H1 (cell line): Measurements from ENCODE around the gene DGKI. TPM values are rescaled to one million over a fixed set of nuclear protein-coding genes. Genes with fewer than 3 reads are reported as not detected.

Experiments used
- CTCF ChIA-PET: fragments of 300-600 bp; sonication (Branson Sonifier 250); formaldehyde crosslinking; loops from one replicate; lab custom pipeline; 2021; ENCODE audit not compliant: partially characterized antibody; lab: Charles Lee
- POLR2A ChIA-PET: fragments of 300-600 bp; sonication (Branson Sonifier 250); formaldehyde crosslinking; loops from one replicate; lab custom pipeline; 2021; ENCODE audit warnings: inconsistent platforms; ENCODE audit not compliant: partially characterized antibody; lab: Charles Lee
- DNase-seq, 2 experiments: peaks; one replicate each; pipeline versions ENCODE4 v3.0.0 to v3.0.0-alpha.2; 2010 to 2022; ENCODE audit warnings: low spot score in 2 of 2, low read depth in 1 of 2, mixed read lengths in 1 of 2
- FAIRE-seq: peaks from 2 replicates; lab custom pipeline; 2011; peaks lifted over from hg19 to GRCh38; lab: Jason Lieb, UNC
- H2AFZ ChIP-seq: 2 replicates; pipeline ENCODE4 v1.8.1; 2012; ENCODE audit warnings: low read length, inconsistent platforms
- H2AK5ac ChIP-seq: 2 replicates; pipeline ENCODE4 v1.6.1; 2013; ENCODE audit warnings: low read depth, low read length
- H2BK120ac ChIP-seq: replicated peaks from 2 replicates; pipeline ENCODE3; 2013; ENCODE audit warnings: low read depth, low read length, inconsistent platforms
- H2BK12ac ChIP-seq: 2 replicates; pipeline ENCODE4 v1.6.1; 2013; ENCODE audit warnings: low read depth, low read length
- H2BK15ac ChIP-seq: 2 replicates; pipeline ENCODE4 v1.6.1; 2013; ENCODE audit warnings: low read length
- H2BK20ac ChIP-seq: 2 replicates; pipeline ENCODE4 v1.6.1; 2013; ENCODE audit warnings: low read length
- H2BK5ac ChIP-seq: 2 replicates; pipeline ENCODE4 v1.6.1; 2013; ENCODE audit warnings: low read depth, low read length
- H3K14ac ChIP-seq: 2 replicates; pipeline ENCODE4 v1.6.1; 2013; ENCODE audit warnings: inconsistent platforms; ENCODE audit not compliant: insufficient read length
- H3K18ac ChIP-seq: 2 replicates; pipeline ENCODE4 v1.6.1; 2013; ENCODE audit warnings: low read length; ENCODE audit errors: extremely low read depth
- H3K23ac ChIP-seq: 2 replicates; pipeline ENCODE4 v1.6.1; 2013; ENCODE audit warnings: inconsistent platforms; ENCODE audit not compliant: insufficient read length
- H3K23me2 ChIP-seq: 2 replicates; pipeline ENCODE4 v1.6.1; 2013; ENCODE audit warnings: low read depth, low read length
- H3K27ac ChIP-seq: 2 replicates; pipeline ENCODE4 v1.6.1; 2011; ENCODE audit warnings: low read depth, low read length, inconsistent platforms
- H3K27me3 ChIP-seq, 4 experiments: replicated peaks in 1 of 4; 1 replicate in 1 of 4; 2 replicates in 3 of 4; pipeline versions ENCODE4 v1.6.1 to v1.8.1; 2011 to 2013; ENCODE audit warnings: low read length in 3 of 4, mild to moderate bottlenecking in 3 of 4, inconsistent platforms in 2 of 4, mixed read lengths in 2 of 4, moderate library complexity in 1 of 4; ENCODE audit not compliant: control insufficient read depth in 3 of 4, insufficient read depth in 3 of 4; ENCODE audit errors: extremely low read depth in 1 of 4
- H3K36me3 ChIP-seq, 4 experiments: 2 replicates each; pipeline versions ENCODE4 v1.6.1 to v1.8.1; 2011 to 2013; ENCODE audit warnings: mild to moderate bottlenecking in 4 of 4, low read length in 3 of 4, moderate library complexity in 2 of 4, control low read depth in 1 of 4, inconsistent platforms in 1 of 4; ENCODE audit not compliant: insufficient read depth in 4 of 4, control insufficient read depth in 2 of 4
- H3K4ac ChIP-seq: replicated peaks from 2 replicates; pipeline ENCODE3; 2013; ENCODE audit warnings: low read length, low read depth, mixed read lengths, inconsistent platforms; ENCODE audit not compliant: insufficient read length
- H3K4me1 ChIP-seq, 4 experiments: replicated peaks in 1 of 4; 1 replicate in 1 of 4; 2 replicates in 3 of 4; pipeline versions ENCODE4 v1.6.1 to v1.8.1; 2011 to 2013; ENCODE audit warnings: low read length in 3 of 4, inconsistent platforms in 2 of 4, mixed read lengths in 1 of 4; ENCODE audit not compliant: insufficient read depth in 4 of 4, control insufficient read depth in 3 of 4
- H3K4me2 ChIP-seq, 2 experiments: 2 replicates each; pipeline versions ENCODE4 v1.6.1 to v1.8.1; 2011 to 2013; ENCODE audit warnings: low read depth in 2 of 2, low read length in 2 of 2, control low read depth in 1 of 2, inconsistent platforms in 1 of 2, mild to moderate bottlenecking in 1 of 2; ENCODE audit not compliant: insufficient read depth in 1 of 2
- H3K4me3 ChIP-seq, 4 experiments: fragments of 200-600, 300-600 bp in 1 of 4; sonication (generic), shearing (Covaris generic), sonication (Bioruptor Twin) in 1 of 4; 2 replicates each; pipeline versions ENCODE4 v1.5.1 to v1.8.1; 2011 to 2016; ENCODE audit warnings: low read length in 4 of 4, low read depth in 3 of 4, control low read depth in 2 of 4, inconsistent platforms in 2 of 4, mild to moderate bottlenecking in 2 of 4, mixed read lengths in 1 of 4, moderate library complexity in 1 of 4; ENCODE audit not compliant: insufficient read depth in 2 of 4; ENCODE audit errors: extremely low read depth in 1 of 4
- H3K56ac ChIP-seq: replicated peaks from 2 replicates; pipeline ENCODE3; 2013; ENCODE audit warnings: low read depth, mild to moderate bottlenecking, mixed read lengths, low read length, inconsistent platforms; ENCODE audit not compliant: insufficient read length
- H3K79me1 ChIP-seq: 2 replicates; pipeline ENCODE4 v1.6.1; 2013; ENCODE audit warnings: low read depth, low read length, control low read depth
- H3K79me2 ChIP-seq, 2 experiments: 2 replicates each; pipeline versions ENCODE4 v1.6.1 to v1.8.1; 2012 to 2013; ENCODE audit warnings: low read length in 2 of 2, mild to moderate bottlenecking in 2 of 2, inconsistent platforms in 1 of 2; ENCODE audit not compliant: insufficient read depth in 2 of 2, control insufficient read depth in 1 of 2
- H3K9ac ChIP-seq, 4 experiments: replicated peaks in 1 of 4; 1 replicate in 1 of 4; 2 replicates in 3 of 4; pipeline versions ENCODE4 v1.6.1 to v1.8.1; 2011 to 2013; ENCODE audit warnings: low read depth in 3 of 4, low read length in 3 of 4, control low read depth in 2 of 4, mild to moderate bottlenecking in 2 of 4, moderate library complexity in 2 of 4, inconsistent platforms in 1 of 4; ENCODE audit errors: extremely low read depth in 1 of 4
- H3K9me3 ChIP-seq, 2 experiments: 2 replicates each; pipeline versions ENCODE4 v1.6.1 to v1.8.1; 2012 to 2013; ENCODE audit warnings: mild to moderate bottlenecking in 2 of 2, moderate library complexity in 2 of 2, control low read depth in 1 of 2, inconsistent platforms in 1 of 2, low read depth in 1 of 2, low read length in 1 of 2, mixed read lengths in 1 of 2; ENCODE audit not compliant: insufficient read depth in 2 of 2
- H4K20me1 ChIP-seq, 2 experiments: replicated peaks in 1 of 2; 2 replicates each; pipeline versions ENCODE3 to v1.8.1; 2011 to 2013; ENCODE audit warnings: inconsistent platforms in 2 of 2, low read length in 2 of 2, mild to moderate bottlenecking in 1 of 2; ENCODE audit not compliant: insufficient read depth in 2 of 2, control insufficient read depth in 1 of 2
- H4K5ac ChIP-seq: 2 replicates; pipeline ENCODE4 v1.6.1; 2013; ENCODE audit warnings: low read length, low read depth, mixed read lengths, inconsistent platforms; ENCODE audit not compliant: insufficient read length
- H4K8ac ChIP-seq: 2 replicates; pipeline ENCODE4 v1.8.0; 2013; ENCODE audit warnings: mild to moderate bottlenecking, moderate library complexity, low read length, inconsistent platforms; ENCODE audit not compliant: insufficient read depth; ENCODE audit errors: extremely low read depth
- H4K91ac ChIP-seq: replicated peaks from 2 replicates; pipeline ENCODE3; 2013; ENCODE audit warnings: low read length, mixed read lengths, inconsistent platforms; ENCODE audit not compliant: insufficient read length
- BRCA1 ChIP-seq: IDR thresholded peaks from 2 replicates; pipeline ENCODE4 v1.6.1; 2012; ENCODE audit warnings: low read depth, low read length, improper control_type of control experiment
- CTCF ChIP-seq, 3 experiments: IDR thresholded peaks; 1 replicate in 2 of 3; 2 replicates in 1 of 3; pipeline versions ENCODE4 v1.5.1 to v1.6.1; 2011; ENCODE audit warnings: low read length in 3 of 3, mild to moderate bottlenecking in 3 of 3, inconsistent platforms in 2 of 3, low read depth in 1 of 3, moderate library complexity in 1 of 3; ENCODE audit not compliant: insufficient read depth in 1 of 3; ENCODE audit errors: control extremely low read depth in 1 of 3
- JUN ChIP-seq: IDR thresholded peaks from 2 replicates; pipeline ENCODE4 v1.6.1; 2011; ENCODE audit warnings: low read depth, mild to moderate bottlenecking, improper control_type of control experiment, low read length
- RFX5 ChIP-seq: IDR thresholded peaks from 2 replicates; pipeline ENCODE4 v1.6.1; 2011; ENCODE audit warnings: low read depth, low read length, improper control_type of control experiment, borderline replicate concordance
- SIN3A ChIP-seq, 2 experiments: IDR thresholded peaks in 1 of 2; conservative IDR thresholded peaks in 1 of 2; 2 replicates each; pipeline ENCODE4 v1.6.1; 2011 to 2012; ENCODE audit warnings: low read length in 2 of 2, improper control_type of control experiment in 1 of 2, low read depth in 1 of 2, mild to moderate bottlenecking in 1 of 2
- TAF1 ChIP-seq: IDR thresholded peaks from 2 replicates; pipeline ENCODE4 v1.6.1; 2011; ENCODE audit warnings: mild to moderate bottlenecking, low read depth, low read length
- TEAD4 ChIP-seq: IDR thresholded peaks from 2 replicates; pipeline ENCODE4 v1.6.1; 2012; ENCODE audit warnings: low read depth, low read length, inconsistent platforms, mixed read lengths
- WGBS, 2 experiments: shearing (Covaris generic) in 1 of 2; methylation state at CpG; one replicate each; pipeline versions ENCODE4 v1.1.6 to v1.1.7; 2013 to 2015; ENCODE audit warnings: low lambda C conversion rate in 2 of 2, mixed read lengths in 2 of 2, inconsistent platforms in 1 of 2, low coverage in 1 of 2, missing lambda C conversion rate in 1 of 2; ENCODE audit not compliant: insufficient replicate concordance in 2 of 2, insufficient coverage in 1 of 2, insufficient read length in 1 of 2; ENCODE audit errors: extremely low coverage in 1 of 2, missing lambda C conversion rate in 1 of 2; 5-methylcytosine and 5-hydroxymethylcytosine counted together
- polyA plus RNA-seq, 7 experiments: library from polyadenylated mRNA; depleted of rRNA in 3 of 7; stranded (reverse) in 5 of 7; unstranded in 2 of 7; fragments of >200 nt in 5 of 7; fragments of 200-250 nt in 2 of 7; gene quantifications; 1 replicate in 5 of 7; 2 replicates in 1 of 7; 4 replicates in 1 of 7; pipeline versions ENCODE4 v1.2.1 to v1.2.3, GENCODE V29; 2011 to 2013; ENCODE audit warnings: missing spikeins in 2 of 7, mixed read lengths in 2 of 7
- total RNA-seq: library from RNA; stranded (reverse); fragmentation: NEBNext Ultra II Directional; extraction: Animal tissue kit (Norgen Biotek cat#: 25700); gene quantifications from 2 replicates; pipeline ENCODE4 v1.2.1, GENCODE V29; 2021

Gene DGKI
- total and polyA plus RNA-seq, 2 of the 8 experiments (the other 6 are each of a cell fraction or from before 2014, with no cell fraction given), result 0.20 to 0.71 TPM

- 84% methylated on average over 5 of the region's 5 CpGs; no CpG with 5 or more reads in 1 of the 2 experiments for whole genome bisulfite sequencing, 2 experiments
- no peak for FAIRE-seq
- TF ChIP-seq SIN3A (conservative IDR thresholded peaks at IDR 0.05 in 1 of 2, IDR thresholded peaks at IDR 0.05 in 1 of 2; ENCODE audit: low read depth in 1 of 2, low read length in 2 of 2), result no peak
- TF ChIP-seq BRCA1, result no peak
- TF ChIP-seq TAF1, result no peak
- TF ChIP-seq JUN, result no peak
- TF ChIP-seq RFX5, result no peak
- TF ChIP-seq CTCF (IDR thresholded peaks at IDR 0.05; ENCODE audit: control extremely low read depth in 1 of 3, insufficient read depth in 1 of 3, low read depth in 1 of 3, low read length in 3 of 3), result no peak
- TF ChIP-seq TEAD4, result no peak
Observed at GRCh38 chr7:137572056-137572784, 274.6 kb downstream of the DGKI start.

More at GRCh38 chr7:137572056-137572784, 274.6 kb downstream of the DGKI start:
- H2AK5ac ChIP-seq, result no peak overlapping the region
- H4K91ac ChIP-seq, result no peak overlapping the region
- no peaks in the 10 kb centered on the region for H3K23me2 ChIP-seq
- no peak overlapping the region for H3K56ac ChIP-seq
- H2BK20ac ChIP-seq, result no peak overlapping the region
- H4K8ac ChIP-seq, result no peak overlapping the region
- H4K5ac ChIP-seq, result no peak overlapping the region
- ChIA-PET CTCF (no interaction called here), POLR2A (no interaction called here)
- H3K9ac ChIP-seq, result no peak overlapping the region
- no peak overlapping the region for H3K27ac ChIP-seq
- H3K4me2 ChIP-seq, result no peak overlapping the region
- H3K18ac ChIP-seq, result no peak overlapping the region
- no peaks in the 10 kb centered on the region for H3K36me3 ChIP-seq
- no peak overlapping the region for H2BK120ac ChIP-seq
- no peak overlapping the region for H2AFZ ChIP-seq
- H2BK15ac ChIP-seq, result no peak overlapping the region
- H2BK12ac ChIP-seq, result no peak overlapping the region
- no peak overlapping the region for H2BK5ac ChIP-seq
- no peak overlapping the region for H3K14ac ChIP-seq
- no peaks in the 10 kb centered on the region for H3K79me2 ChIP-seq
- H3K27me3 ChIP-seq, result no peaks in the 10 kb centered on the region
- H3K79me1 ChIP-seq, result no peaks in the 10 kb centered on the region
- H3K9me3 ChIP-seq, result no peaks in the 10 kb centered on the region
- DNase-seq, result no peak
- no peak overlapping the region for H3K4ac ChIP-seq
- no peaks in the 10 kb centered on the region for H4K20me1 ChIP-seq
- no peak overlapping the region for H3K23ac ChIP-seq
- H3K4me1 ChIP-seq, result no peaks in the 10 kb centered on the region
- H3K4me3 ChIP-seq, result no peak overlapping the region
